G401.6 (cell line): ENCODE measurements around the gene SLC9A5.

ENCODE experiments used
- FAIRE-seq: peaks from 2 replicates; lab custom pipeline; 2012; peaks lifted over from hg19 to GRCh38; lab: Jason Lieb, UNC

Gene SLC9A5

GRCh38 chr16:67283039-67283825 is 34.5 kb downstream of the SLC9A5 start:
- FAIRE-seq: no peak

GRCh38 chr16:67283826-67284555 is 35.2 kb downstream of the SLC9A5 start:
- no peak for FAIRE-seq

GRCh38 chr16:67284699-67285646 is 36.2 kb downstream of the SLC9A5 start:
- FAIRE-seq: no peak

GRCh38 chr16:67286441-67287235 is 37.9 kb downstream of the SLC9A5 start:
- FAIRE-seq: no peak

- no peak for FAIRE-seq
Observed at GRCh38 chr16:67287960-67288359, 39.2 kb downstream of the SLC9A5 start.

GRCh38 chr16:67291461-67291860 is 42.7 kb downstream of the SLC9A5 start:
- no peak for FAIRE-seq

DNA sequence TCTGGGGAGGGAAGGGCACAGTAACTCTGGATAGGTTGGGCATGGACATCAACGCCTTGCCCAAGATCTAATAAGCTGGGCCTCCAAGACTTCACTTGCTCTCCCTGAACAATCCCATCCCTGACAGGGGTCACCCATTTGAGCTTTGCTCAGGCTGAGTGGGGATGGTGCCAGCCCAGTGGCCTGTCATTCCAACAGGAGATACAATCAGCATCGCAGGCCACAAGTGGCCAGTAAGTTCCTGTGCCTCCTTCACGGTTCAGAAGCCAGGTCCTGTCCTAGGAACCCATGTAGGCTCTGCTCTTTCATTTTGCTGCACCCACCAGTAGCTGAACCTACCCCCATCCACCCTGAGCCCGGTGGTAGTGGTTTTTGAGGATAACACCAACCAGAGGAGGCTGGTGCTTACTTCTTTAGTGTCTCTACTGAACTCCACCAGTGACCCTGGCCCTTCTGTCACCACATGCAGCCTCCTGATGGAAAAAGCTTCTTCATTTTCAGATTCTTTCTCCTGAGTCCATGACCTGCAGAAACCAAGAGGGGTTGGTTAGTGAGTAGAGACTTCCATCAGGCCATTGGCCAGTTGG is 45.5 kb downstream of the SLC9A5 start:
- no peak for FAIRE-seq

DNA sequence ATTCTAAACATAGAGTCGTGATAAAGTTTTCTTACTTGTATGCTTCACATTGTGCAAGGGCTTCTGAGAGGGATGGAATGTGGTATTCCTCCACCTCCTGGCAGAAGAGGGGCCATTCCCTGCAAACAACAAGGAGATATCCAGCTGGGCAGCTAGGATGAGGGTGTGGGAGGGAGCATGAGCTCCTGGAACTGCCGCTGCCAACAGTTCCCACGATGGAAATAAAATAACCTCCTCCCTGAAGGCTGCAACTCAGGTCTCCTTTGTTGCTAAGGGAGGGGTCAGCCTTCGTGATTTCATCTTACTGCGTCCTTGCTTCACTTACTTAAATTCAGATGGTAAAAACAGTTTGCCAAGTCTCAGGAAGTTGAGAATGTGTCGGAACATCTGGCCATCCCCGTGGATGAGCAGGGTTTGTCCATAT is 46.2 kb downstream of the SLC9A5 start:
- no peak for FAIRE-seq

- FAIRE-seq: no peak
Observed at GRCh38 chr16:67296420-67296819, 47.6 kb downstream of the SLC9A5 start.

DNA sequence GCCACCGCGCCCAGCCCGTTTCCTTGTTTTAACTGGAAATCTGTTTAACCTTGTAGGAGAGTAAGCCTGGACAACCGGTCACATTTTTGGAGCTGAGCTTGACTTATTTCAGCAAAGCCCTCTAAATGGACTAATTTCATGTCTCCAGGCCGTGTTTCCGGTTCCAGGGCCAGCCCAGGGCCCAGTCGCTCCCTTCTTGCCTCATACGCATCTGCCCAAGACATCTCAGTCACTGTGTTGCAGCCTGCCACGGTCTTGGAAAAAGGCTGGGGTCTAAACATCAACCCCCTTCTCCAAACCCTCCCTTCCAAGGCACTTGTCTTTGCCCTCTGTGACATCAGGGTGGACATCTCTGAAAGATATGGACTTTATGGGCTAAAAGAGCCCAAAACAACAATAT is 49.5 kb downstream of the SLC9A5 start:
- FAIRE-seq: no peak

DNA sequence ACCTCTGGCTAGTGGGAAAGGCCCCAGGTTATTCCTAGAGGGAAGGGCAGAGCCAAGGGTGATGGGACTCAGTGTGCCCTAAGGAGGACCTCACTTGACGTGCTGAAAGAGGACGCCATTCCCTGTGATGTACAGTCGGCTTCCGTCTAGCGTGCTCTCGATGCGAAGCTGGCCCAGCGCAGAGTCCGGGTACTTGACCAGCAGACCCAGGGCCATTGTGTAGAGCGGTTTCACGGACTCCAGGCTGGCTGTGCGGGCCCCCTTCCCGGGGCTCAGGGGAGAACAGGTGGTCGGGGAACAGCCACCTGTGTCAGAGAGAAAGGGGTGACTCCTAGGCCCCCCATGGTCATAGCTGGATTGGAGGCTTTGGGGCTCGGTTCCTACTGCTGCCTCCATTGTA is 50.5 kb downstream of the SLC9A5 start:
- FAIRE-seq: no peak

DNA sequence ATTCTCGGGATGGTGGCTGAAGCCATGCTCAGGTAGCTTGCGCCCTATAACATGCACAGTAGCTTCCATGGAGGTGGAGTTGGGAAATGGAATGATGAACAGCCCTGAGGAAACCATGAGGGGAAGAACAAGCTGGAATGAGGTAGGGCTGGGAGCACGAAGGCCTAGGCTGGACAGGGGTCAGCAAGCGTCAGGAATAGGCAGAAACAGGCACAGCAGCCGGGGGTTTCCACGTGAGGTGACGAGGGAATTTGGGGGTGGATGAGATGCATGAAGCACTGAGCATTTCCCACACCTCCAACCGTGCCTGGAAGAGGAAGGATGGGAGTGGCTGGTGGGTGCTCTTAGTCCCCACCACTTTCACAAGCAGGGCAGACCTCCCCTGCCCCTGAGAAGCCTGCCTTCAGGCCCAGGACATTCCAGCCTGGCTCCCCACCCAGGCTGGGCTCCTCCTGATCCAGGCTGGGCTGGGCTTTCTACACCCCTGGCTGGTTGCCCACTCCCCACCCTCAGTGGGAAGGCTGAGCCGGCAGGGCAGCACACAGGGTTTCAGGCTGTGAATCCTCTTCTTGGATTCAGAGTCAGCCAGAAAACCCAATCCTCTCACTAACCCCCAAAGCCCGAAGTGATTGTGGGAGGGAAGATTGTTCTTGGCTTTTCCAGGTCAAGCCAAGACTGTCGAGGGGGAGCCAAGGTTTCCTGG is 52.5 kb downstream of the SLC9A5 start:
- no peak for FAIRE-seq

GRCh38 chr16:67302076-67302475 is 53.3 kb downstream of the SLC9A5 start:
- no peak for FAIRE-seq

- no peak for FAIRE-seq
Observed at GRCh38 chr16:67302970-67303369, 54.2 kb downstream of the SLC9A5 start.

DNA sequence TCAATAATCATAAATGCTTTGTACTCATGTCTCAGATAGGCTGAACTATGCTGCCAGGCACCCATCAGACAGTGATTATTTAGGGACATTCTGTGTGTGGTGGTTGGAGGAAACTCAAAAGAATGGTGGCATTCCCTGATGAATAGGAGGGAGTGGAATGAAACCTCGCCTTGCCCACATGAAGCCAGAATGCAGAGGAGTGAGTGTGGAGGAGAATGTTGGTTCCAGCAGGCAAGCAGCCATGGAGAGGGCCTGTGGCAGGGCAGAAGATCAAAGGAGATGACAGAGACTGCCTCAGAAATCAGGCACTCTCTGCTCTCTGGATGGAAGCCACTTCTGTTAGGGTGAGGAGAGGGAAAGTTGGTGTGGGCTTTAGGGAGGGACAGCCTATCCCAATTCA is 55.2 kb downstream of the SLC9A5 start:
- no peak for FAIRE-seq

- no peak for FAIRE-seq
Observed at GRCh38 chr16:67305216-67306071, 56.7 kb downstream of the SLC9A5 start.

DNA sequence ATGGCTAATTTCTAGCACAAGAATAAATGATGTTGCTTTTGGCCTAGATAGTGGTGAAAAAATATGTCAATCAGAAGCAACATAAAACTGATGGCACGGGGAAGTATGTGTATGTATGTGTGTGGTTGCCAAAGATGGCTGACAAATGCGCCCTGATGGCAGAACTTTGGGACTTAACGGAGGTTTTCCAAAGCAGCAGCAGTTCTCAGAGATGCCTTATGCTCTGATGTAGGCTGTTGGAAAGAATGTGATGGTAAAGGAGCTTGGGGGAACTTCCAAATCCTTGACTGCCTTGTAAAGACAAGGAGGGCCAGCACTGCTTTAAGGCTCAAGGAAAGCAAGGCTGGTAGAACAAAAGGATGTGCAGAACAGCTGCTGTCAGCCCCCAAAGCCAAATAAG is 61.8 kb downstream of the SLC9A5 start:
- no peak for FAIRE-seq

DNA sequence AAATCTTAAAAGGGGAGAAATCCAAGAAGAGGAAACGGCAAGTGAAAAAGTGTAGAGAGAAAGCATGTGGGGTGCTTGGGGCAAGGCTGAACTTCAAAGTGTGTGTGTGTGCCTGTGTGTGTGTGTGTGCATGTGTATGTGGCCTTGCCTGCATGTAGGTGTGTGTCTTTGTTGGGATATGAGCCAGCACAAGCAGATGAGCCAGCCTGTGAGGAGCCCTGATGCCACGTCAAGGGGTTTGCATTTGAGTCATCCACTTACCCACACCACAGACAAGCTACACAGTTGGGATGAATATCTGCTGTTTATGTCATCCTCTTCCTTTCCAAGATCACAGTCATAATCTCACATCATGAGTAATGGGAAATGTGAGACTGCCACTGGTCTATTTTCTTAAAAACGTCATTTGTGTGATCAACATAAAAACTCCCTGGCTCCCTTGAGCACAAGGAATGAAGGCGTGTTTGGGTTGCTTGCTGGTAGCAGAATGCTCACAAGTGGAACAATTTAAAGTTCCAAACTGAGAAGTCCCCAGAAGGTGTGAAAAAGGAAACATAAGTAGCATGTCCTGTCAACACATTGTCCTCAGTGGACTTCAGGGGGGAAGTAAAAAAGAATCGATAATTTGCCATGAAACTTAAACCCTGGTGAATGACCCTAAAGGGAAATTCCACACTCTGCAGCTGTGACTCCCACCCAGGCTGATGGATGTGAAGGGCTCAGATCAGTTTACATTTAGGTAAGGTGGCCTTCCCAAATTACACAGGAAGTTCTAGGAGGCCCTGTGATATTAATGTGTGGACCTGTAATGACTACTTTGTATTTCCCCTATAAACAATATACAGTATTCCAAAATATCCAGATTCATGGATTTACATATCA is 63.1 kb downstream of the SLC9A5 start:
- no peak for FAIRE-seq

GRCh38 chr16:67312719-67313118 is 63.9 kb downstream of the SLC9A5 start:
- FAIRE-seq: no peak
